ENCODE data around the gene ABLIM3.

ABLIM3 gene

DNA sequence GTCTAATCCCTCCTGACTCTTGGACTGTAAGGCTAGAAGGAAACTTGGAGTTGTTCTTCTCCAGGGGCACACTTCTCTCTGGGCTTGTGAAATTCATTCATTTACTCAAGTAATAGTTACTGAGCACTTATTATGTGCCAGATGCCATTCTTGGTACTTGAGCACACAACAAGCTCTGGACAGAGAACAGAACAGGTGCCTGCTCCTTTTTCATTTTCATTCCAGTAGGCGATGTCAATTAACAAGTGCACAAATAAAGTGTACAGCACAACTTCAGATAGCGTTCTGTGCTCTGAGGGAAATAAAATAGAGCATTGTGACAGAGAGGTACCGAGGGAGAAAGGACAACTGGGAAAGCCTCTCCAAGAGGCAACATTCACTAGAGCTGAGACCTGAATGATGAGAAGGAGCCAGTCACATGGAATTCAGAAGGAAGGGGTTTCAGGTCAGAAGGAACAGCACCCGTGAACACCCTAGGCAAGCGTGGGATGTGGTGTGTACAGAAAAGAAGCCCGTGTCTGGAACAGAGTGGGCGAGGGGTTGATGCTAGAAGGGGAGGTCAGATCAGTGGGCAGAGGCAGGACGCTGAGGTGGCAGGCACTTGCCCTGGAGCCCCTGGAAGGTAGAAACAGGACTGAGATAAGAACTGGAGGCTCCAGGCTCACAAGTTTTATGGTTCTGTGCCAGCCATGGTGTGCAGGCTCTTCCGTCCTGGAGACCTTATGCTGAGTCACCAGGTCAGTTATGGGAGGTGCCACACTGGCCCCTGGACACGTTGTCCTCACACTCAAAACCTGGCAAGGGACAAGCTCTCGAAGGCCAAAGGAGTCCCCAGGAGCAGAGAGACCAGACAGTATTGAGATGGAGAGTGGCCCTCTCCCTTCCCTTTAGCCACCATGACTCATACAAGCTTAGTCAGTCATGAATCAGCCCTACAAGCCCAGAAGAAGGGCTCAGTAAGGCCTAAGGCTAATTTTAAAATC lies 7.2 kb upstream of the ABLIM3 start:
- FAIRE-seq, result no peak

DNA sequence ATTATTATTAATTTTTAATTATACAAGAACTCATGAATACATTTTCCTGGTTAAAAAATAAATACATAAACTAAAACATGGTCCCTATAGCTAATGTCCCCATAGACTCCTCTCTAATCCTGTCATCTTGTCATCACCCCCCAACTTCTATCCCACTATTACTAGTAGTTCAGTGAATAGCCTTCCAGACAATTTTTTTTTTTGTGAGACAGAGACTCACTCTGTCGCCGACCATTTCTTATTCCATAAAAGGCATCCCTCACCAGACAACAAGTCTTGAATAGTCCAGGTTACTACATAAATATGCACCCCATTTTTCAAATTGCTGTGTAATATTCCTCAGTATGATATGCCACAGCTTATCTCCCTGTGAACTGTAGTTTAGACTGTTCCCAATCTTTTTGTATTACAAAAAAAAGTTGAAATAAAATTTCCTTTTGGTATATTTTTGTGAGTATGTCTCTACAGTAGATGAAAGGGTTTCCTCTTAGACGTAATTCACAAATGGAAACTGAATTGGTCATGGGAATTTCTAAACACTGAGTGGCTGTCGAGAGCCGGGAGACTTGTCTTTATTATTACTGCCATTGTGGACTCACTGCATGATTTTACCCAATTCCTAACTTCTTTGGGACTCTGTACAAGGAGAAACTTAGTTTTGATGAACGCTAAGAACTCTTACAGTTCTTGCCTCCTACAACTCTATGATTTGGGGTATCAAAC lies 6.4 kb upstream of the ABLIM3 start:
- FAIRE-seq, result no peak

DNA sequence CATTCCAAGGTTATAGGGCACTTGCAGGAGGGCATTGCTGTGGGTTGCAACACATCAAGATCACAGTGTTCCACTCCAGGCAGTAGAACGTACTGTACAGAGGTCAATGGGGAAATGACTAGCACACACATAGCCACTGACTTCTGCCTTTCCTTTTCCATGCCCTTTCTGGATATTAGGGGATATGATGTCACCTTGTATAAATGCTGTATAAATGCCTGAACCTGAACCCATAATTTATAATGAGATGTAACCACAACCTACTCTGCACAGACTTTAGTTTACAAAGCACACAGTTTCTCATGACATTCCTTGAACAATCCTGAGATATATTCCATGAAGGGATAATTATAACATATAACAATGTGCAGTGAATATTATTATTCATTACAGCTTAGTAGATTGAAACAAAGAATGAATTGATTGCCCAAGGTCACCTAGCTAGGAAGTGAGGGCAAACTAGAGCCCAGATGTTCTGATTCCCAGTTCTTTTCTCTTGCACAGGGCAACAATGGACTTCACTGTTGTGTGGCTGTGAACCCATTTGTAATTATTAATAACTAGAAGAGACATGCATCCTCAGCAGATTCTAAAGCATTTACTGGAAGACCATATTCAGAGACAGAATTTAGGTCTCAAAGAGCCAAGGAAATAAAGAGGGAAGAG lies 5.6 kb upstream of the ABLIM3 start:
- no peak for FAIRE-seq

DNA sequence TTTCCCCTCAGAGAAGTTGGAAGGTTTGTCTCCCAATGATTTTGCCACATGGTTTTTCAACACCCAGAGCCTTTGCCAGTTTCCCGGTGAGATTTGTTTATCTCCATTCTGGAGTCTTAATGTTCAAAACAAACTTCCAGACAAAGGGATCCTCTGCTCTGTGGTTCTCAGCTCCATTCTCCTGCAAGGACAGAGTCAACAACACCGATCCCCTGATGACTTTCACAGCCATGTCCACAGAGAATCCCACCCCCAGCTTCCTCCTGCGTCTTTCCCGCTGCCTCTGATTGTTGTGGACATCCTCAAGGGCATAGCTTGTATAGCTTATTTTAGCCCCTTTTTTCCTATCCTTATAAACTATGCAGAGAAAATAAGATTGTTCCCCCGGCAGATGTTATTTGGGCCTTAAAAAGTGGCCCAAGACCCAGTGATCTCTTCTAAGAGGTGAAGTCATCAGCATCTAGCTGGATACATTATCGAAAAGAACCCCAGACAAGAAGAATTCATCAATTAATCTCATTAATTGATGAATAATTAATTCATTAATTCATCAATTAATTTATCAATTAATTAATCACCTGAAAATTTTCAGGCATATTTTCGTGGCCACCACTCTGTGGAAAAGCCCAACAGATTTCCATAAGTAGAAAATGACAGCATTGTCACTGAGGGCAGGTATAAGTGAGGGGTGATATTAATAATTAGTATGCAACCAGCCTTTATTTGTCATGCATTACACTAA lies 2.9 kb upstream of the ABLIM3 start:
- no peak for FAIRE-seq

DNA sequence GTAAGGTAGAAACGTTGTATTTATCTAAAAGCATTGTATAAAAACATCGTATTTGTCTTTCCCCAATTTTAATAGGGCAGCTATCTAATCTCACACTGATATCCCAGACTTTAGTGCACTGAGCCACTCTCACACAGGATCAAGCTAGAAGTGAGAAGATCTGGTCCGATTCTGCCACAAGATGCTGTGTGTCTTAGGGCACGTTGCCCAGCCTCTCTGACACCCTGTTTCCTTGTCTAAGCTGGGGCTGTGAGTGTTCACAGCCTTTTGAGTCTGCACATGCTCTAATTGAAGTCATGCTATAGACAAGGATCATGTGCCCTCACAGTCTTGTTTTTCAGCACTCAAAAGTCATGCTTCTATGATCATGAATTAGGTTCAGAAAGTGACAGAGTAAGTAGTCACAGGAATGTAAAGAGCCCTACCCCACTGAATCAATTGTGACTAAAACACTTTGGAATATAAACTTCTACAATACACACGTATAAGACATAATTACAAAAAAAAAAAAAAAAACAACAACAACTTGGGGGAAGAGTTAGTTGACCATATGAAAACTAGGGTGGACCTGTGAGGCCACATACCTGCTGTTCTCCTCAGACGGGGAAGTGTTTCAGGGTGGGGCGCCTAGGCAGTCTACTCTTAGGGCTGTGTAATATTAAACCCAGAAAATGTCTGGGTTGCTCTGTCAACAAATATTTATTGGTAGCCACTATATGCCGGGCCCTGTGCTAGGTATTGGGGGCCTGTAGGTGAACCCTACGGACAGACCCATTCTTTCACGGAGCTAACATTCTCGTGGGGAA lies 893 bp upstream of the ABLIM3 start:
- FAIRE-seq, result no peak

DNA sequence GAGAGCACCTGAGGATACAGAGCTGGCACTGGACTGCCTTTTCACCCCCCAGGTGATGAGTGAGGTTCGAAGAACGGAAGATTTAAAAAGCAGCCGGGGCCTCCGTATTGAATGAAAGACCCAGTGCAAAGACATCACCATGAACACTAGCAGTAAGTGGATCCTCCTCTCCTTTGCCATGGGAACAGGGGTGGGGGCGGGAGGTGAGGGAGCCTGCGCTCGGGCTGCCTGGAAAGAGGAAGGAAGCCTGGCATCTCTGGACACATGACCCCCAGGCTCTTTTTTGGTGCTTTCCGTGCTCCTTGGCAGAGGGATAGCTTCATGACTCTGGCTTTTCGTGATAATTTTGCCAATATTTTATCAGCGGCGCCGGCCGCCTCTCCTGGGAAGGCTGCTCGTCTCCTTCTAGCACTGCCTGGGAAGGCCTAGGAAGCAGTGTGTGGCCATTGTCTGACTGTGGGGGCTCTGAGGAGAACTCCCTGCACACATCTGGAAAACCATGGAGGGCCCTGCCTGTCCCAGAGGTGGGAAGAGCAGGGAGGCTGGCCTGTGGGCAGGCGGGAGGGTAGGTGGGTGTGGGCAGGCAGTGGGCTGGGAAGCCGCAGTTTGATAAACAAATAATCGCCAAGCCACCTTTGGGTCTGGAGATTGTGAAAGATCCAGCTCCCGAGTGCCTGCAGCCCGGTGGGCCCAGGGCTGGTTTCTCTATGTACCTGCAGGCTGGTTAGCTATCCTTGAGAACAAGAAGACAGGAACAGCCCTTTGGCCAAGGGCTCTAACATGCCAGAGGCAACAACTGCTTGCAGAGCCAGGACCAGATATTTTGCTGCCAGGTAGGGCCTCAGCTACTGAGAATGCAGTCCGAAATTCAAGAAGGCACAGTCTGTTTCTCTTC lies 911 bp downstream of the ABLIM3 start:
- no peak for FAIRE-seq

DNA sequence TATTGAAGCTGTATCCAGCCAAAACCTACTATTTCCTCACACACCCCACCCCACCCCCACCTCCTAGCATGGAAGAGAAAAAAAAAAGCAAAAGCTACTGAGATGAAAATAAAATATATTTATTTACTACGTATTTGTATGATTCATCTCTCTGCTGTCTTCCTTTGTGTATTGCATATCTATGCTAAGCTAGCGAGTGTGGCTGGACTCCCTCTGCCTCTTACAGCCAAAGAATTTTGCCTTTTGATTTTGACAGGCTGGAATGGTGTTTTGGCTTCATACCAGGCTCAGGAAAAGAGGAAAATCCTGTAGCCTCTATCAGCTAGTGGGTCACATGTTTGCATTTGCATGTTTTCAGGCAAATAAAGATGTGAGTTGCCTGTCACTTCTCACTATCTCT lies 2.2 kb downstream of the ABLIM3 start:
- no peak for FAIRE-seq

DNA sequence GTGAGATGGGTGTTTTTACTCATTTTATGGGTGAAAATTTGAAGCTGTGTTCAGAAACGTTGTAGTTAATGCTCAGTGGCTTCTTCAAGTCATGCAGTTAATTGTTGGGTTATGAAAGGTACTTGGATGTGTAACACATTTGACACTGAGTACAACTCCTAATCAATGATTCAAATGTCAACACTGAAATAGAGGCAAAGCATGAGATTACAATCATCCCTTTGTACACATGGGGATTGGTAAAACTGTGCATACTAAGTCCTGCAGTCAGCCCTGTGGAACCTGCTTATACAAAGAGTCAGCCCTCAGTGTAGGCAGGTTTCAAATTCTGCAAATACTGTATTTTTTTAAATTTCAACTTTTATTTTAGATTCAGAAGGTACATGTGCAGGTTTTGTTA lies 3.3 kb downstream of the ABLIM3 start:
- FAIRE-seq, result no peak

DNA sequence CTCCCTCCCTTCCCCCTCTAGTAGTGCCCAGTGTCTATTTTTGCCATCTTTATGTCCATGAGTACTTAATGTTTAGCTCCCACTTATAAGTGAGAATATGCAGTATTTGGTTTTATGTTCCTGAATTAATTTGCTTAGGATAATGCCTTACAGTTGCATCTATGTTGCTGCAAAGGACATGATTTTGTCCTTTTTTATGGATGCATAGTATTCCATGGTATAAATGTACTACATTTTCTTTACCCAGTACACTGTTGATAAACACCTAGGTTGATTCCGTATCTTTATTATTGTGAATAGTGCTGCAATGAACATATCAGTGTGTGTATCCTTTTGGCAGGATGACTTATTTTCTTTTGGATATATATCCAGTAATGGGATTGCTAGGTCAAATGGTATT lies 3.8 kb downstream of the ABLIM3 start:
- FAIRE-seq, result no peak

DNA sequence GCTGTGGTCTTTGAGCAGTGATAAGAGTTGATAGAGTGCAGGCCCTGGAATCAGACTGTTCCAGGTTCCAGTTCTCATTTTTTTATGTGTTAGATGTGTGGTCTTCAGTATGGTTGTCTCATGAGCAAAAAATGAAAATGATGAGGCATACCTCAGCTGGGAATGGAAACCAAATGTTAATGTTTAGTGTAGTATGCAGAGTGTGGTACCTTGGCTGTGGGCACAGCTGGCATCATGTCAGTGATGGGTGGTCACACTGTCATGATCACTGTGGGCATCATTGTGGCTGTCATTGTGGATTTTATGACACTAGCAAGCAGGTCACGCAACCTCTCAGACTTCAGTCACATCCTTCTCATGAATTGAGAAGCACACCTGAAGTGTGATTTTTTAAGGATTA lies 6.4 kb downstream of the ABLIM3 start:
- no peak for FAIRE-seq

DNA sequence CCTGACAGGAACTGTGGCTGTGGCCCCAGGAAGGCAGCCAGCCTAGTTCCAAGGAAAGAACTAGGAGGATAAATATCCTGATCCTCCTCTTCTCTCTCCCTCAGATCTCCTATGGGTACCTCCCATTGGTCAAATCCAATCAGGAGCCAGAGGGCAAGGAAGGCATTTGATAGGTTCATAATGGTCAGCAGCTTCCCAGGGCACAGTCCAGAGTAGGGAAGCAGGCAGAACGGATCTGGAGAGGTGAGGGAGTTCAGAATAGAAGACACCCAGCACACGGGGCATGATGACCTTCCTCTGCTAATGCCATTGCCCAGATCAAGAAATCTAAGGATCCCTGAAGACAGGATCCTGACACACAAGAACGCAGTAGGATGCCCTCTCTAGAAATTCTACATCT lies 8.6 kb downstream of the ABLIM3 start:
- no peak for FAIRE-seq

DNA sequence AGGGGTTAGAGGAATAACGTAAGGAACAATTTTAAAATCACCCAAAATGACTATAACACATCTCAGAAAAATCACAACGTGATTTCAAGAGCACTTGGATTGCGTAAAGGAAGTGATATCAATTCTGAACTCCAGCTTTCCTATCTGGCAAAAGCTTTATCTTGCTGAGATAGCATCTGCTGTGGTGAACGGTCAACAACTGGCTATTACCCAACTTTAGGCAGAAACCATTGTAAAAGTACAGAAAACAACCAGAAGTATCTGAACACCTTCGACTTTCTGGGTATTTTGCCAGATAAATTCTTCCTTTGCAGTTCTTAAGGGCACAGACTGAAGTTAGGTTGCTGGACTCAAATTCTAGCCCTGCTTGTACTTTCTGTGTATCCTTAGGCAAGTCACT lies 9.2 kb downstream of the ABLIM3 start:
- no peak for FAIRE-seq

DNA sequence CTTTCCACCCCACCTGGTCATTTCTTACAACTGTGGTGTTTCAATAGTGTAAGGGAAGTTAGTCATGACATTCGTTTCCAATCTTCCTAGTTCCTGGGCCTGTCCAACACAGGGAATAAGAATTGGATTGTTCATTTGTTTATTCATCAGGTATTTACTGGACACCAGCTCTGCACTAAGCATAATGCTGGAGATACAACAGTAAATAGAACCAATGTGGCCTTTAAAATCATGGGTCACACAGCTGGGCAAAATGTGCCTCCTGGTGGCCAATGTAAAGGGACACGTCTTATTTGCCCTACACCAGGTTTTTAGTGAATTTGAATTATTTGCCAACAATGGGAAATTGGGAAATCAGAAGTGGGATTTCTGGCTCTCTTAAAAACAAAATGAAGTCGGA lies 10.4 kb downstream of the ABLIM3 start:
- FAIRE-seq, result no peak

DNA sequence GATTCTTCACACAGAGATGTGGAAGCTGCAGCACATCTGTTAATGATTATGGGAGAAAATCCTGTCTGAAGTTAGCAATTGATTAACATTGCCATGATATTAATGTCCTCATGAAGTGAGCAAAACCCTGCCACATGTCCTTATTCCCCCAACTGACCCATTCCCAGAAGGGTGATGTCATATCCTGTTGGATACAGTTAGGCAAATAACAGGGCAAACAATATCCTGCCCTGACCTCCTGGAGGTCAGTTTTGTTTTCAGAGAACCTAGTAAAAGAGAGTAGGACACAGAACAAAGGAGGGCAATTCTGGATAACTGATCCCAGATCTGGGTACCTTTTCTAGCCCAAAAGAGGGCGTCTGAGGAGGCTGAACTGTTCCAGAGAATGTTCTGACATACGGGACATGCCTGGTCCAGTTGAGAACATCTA lies 11.0 kb downstream of the ABLIM3 start:
- FAIRE-seq, result no peak

DNA sequence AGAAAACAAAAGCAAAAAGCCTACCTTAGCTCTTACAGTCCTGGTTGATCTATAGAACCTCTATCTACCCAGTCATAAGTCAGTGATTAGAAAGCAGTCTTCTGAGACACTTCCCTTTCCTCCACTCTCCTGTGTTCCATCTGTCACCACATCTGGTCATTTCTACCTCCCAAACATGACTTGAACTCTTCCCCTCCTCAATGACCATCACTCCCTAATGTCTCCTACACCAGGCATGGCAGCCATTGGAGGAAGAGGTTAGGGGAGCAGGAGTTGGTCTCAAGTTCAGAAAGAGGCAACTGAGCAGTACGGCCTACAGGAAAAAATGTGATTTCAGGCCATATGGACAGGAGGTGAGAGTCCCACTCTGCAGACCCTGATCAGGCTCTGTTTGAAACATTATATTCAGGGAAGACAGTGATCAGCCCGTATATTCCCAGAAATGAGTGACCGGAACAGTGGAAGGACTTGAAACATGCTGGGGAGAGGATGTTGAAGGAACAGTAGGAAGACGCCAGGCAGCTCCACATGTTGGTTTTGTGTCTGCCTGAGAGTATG lies 12.0 kb downstream of the ABLIM3 start:
- no peak for FAIRE-seq

DNA sequence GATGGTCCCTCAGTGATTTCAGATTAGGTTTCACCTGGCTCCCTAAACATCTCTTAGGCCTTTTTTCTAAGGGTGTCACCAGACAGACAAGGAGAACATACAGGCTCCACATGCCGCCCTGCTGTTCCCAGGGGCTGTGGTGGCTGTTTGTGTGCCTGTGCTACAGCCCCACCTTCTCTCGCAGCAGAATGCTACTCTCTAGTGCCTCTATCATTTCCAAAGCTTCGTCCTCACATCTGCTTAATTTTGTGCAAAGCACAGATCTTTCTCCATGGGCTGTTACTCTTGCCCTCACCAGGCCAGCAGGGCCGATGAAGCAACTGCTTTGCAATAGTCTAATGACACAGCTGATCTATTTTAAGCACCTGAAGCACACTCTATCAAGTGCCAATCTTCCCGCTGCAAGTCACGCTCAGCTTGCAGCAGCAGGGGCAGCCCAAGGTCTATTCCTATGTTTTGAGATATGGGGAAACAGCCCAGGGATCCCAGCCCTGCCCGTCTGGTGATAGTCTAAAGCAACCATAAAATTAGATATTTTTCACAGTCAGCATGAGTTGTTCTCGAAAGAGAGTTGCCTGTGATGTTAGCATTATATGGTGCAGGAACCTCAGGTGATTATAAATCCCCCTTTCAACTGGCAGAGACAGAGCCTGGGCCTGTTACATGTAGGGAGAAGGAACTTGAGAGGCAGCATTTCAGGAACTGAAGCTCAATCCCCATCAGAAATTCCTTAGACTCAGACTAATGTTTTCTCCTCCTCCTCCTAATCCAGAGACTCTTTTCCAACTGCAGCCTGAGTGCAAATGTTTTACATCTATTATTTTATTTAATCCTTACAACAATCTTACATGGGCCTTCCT lies 12.7 kb downstream of the ABLIM3 start:
- FAIRE-seq, result no peak

DNA sequence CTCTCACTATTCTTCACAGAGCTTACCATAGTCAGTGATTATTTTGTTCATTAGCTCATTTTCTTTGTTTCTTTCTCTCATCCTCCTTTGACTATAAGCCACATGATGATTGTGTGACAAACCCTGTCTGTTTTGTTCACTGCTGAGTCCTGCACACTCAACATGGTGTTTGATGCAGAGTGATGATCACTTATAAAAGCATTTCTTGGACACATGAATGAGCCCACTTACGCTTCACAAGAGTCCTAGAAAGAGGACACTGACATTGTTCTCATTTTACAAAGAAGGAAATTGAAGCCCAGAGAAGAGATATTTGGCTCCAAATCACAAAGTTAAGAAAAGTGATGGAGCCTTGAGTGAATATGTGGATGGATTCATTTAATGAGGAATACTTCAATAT lies 13.4 kb downstream of the ABLIM3 start:
- no peak for FAIRE-seq

DNA sequence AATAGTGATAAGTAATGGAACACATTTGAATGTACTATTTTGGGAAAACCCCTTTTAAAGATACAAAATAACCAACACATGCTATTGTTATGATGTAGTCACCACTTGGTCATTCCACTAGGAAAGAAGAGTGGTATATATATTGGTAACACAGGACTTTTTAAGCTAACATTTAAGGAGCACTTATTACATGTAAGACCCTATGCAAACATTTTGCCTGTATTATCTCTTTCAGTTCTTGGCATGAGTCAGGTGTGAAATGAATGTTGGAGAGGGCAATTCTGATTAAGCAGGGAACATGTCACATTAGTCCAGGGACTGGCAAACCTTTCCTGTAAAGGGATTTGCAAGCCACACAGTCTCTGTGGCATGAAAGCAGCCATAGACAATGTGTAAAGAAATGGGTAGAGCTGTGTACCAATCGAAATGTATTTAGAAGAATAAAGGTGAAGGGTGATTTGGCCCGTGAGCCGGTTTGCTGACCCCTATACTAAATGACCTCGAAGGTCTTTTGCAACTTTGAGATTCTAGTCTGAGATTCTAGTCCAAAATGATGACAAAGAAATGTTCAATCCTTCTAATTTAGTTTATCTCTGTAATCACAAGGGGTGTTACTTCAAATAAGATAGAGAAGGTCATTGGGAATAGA lies 15.3 kb downstream of the ABLIM3 start:
- FAIRE-seq, result no peak

DNA sequence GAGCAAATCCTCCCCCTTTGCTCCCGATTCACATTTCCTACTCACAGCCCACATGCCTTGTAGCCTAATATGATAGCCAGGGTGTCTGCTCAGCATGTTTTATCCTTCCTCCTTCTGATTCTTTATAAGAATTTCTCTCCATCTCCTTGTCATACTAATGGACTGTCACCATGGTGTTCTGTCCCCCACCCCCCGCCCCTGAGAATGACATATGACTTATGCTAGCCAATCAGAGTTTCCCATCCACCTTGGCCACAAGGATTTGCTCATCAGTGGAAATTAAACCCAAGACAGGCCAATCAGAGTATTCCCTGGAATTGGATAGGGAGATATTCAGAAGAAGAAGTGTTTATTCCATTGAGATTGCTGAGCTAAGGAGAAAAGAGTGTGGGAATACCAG lies 16.0 kb downstream of the ABLIM3 start:
- FAIRE-seq, result no peak
